ENCODE results near the gene FAM151A. TPM values are rescaled to one million over a fixed set of nuclear protein-coding genes. Genes with fewer than 3 reads are reported as not detected.

The FAM151A gene
- total RNA-seq, 1 experiment from 2014 or later = not detected

- H3K4me3 ChIP-seq = no peak overlapping the region
- H3K36me3 ChIP-seq = no peaks in the 10 kb centered on the region
- H3K4me1 ChIP-seq = no peaks in the 10 kb centered on the region; the same call in 1 of the 2 replicates
- H3K27ac ChIP-seq = no peak overlapping the region
- H3K9me3 ChIP-seq (replicated peaks) = no peaks in the 10 kb centered on the region
- no peaks in the 10 kb centered on the region for H3K27me3 ChIP-seq
- no peak for DNase-seq
These were observed 56.7 kb downstream of the FAM151A start for GRCh38 chr1:54566438-54567141.

- H3K27me3 ChIP-seq = no peaks in the 10 kb centered on the region
- DNase-seq = no peak
- H3K36me3 ChIP-seq = no peaks in the 10 kb centered on the region
- H3K27ac ChIP-seq = no peak overlapping the region
- H3K4me3 ChIP-seq = no peak overlapping the region
- no peaks in the 10 kb centered on the region for H3K4me1 ChIP-seq
- no peaks in the 10 kb centered on the region for H3K9me3 ChIP-seq (replicated peaks)
These were observed 58.2 kb downstream of the FAM151A start for GRCh38 chr1:54565113-54565501.

DNA sequence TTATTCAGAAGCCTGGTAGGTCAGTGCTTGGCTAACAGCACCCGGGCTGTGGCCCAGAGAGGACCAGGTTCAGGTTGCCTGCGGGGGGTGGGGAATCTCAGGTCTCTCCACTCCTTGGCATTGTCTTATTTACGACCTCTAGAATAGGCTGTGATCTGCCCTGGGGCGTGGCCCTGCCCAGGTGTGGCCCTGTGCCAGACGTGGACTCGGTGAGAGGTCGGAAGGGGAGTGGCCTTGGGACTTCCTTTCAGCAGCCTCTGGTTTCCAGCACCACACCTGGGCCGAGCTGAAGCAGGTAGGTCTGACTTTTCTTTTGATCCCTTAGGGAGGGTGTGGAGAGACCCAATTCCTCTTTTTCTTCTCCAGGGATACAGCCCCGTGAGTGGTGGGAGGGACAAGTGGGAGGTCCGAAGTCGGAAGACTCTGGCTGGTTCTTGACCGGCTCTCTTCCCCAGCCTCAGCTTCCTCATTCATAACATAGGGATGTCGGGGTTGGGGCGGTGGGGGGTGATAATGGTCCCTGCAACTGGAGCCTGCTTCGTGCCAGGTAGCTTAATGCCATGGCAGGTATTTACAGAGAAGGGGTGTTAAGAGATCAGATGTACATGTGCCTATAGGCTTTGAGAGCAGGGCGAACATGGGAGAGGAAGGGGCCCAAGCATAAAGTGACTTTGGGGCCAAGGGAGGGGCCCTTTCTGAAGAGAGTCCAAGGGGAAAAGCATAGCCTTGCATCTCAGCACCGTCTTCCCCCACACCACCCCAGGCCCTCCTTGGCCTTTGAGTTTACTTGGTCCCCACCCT, 58.8 kb downstream of the FAM151A start:
- no peak for DNase-seq
- Histone ChIP-seq H3K27me3 (no peaks in the 10 kb centered on the region), H3K9me3 (replicated peaks) (no peaks in the 10 kb centered on the region), H3K36me3 (no peaks in the 10 kb centered on the region), H3K4me3 (no peak overlapping the region), H3K27ac (no peak overlapping the region), H3K4me1 (no peaks in the 10 kb centered on the region)

DNA sequence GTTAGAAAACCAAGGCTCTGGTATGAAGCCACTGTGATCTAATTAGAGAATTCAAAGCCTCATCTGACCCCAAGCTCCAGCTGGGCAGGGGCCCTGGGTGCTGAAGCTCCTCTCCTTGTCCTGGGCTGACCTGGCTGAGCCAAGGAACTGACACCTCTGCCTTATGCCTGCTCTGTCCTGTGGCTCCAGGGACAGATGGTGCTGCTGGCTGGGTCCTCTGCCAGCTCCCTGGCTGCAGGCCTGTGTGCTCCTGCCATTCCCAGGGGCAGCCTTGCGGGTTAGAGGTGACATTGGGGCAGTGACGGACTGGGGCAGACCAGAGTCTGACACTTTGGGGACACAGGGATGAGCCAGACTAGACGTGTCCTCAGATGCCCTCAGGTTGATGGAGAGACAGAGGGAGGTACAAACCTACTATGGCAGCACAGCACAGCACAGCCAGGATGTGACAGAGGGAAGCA, 63.5 kb downstream of the FAM151A start:
- Histone ChIP-seq H3K9me3 (replicated peaks) (no peaks in the 10 kb centered on the region), H3K4me3 (no peak overlapping the region), H3K27me3 (no peaks in the 10 kb centered on the region), H3K4me1 (peaks cover 5% of the 10 kb centered on the region; the same call in 1 of the 2 replicates), H3K27ac (no peak overlapping the region), H3K36me3 (no peaks in the 10 kb centered on the region)
- DNase-seq = no peak

Other genes with a start within 250 kb of the FAM151A start
- gene SSBP3, start 217.1 kb downstream of the FAM151A start, total RNA-seq (2014; rRNA removed; shearing (Covaris generic)) = 27.0 and 32.1 TPM in 2 replicates
- gene ACOT11, start 75.3 kb downstream of the FAM151A start, total RNA-seq (2014; rRNA removed; shearing (Covaris generic)) = 4.3 and 4.4 TPM in 2 replicates
- not detected in 2 replicates for gene MROH7, start 18.3 kb upstream of the FAM151A start, total RNA-seq (2014; rRNA removed; shearing (Covaris generic))
- gene TTC4, start 92.3 kb upstream of the FAM151A start, total RNA-seq (2014; rRNA removed; shearing (Covaris generic)) = 37.0 and 38.9 TPM in 2 replicates
- 9.8 and 11.8 TPM in 2 replicates for gene PARS2, start 141.0 kb upstream of the FAM151A start, total RNA-seq (2014; rRNA removed; shearing (Covaris generic))
- not detected in 2 replicates for gene TTC22, start 177.8 kb upstream of the FAM151A start, total RNA-seq (2014; rRNA removed; shearing (Covaris generic))